ENCODE measurements around the gene SLC38A11.
"Not testable (repeated sequence)": the region's sequence is repeated elsewhere in the genome, so short reads cannot be mapped to it uniquely, and the experiment has no call there.

Gene SLC38A11, protein sequence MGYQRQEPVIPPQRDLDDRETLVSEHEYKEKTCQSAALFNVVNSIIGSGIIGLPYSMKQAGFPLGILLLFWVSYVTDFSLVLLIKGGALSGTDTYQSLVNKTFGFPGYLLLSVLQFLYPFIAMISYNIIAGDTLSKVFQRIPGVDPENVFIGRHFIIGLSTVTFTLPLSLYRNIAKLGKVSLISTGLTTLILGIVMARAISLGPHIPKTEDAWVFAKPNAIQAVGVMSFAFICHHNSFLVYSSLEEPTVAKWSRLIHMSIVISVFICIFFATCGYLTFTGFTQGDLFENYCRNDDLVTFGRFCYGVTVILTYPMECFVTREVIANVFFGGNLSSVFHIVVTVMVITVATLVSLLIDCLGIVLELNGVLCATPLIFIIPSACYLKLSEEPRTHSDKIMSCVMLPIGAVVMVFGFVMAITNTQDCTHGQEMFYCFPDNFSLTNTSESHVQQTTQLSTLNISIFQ

GRCh38 chr2:164954954-164955701, at the start of gene SLC38A11:
Gene SLC38A11 (minus strand): TSS chr2:164955525. CDS start chr2:164955247, 278 bp downstream.
- no peak for DNase-seq (ENCODE audit: low read depth in 2 of 2, low spot score in 1 of 2)

GRCh38 chr2:165003443-165004130, 48.3 kb upstream of the SLC38A11 start:
- no peak for DNase-seq (ENCODE audit: low read depth in 2 of 2, low spot score in 1 of 2)

DNA sequence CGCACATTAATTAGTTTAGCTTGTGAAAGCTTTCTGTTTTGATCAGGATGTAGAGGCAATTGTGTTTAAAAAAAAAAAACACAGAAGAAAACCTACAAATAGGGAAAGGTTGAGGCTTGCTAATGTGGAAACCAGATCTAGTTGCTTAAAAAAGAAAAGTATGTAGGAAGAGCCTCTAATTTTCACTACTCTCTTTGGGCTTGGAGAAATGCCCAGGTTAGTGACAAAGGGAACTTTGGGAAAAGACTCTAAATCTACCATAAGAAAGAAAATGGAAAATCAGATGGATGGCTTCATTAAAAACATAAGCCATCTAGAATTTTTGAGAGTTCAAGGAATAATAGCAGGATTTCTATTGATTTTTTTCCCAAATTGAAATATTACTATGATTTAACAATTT, 47.3 kb upstream of the SLC38A11 start:
- no peak for DNase-seq (ENCODE audit: low read depth in 2 of 2, low spot score in 1 of 2)

GRCh38 chr2:164994664-164995299, 39.5 kb upstream of the SLC38A11 start:
- DNase-seq (ENCODE audit: low read depth in 2 of 2, low spot score in 1 of 2) = not testable (repeated sequence)

- no peak for DNase-seq (ENCODE audit: low read depth in 2 of 2, low spot score in 1 of 2)
These were observed 38.1 kb upstream of the SLC38A11 start for GRCh38 chr2:164993287-164994016.

GRCh38 chr2:164992818-164993217, 37.5 kb upstream of the SLC38A11 start:
- DNase-seq (ENCODE audit: low read depth in 2 of 2, low spot score in 1 of 2) = no peak

DNA sequence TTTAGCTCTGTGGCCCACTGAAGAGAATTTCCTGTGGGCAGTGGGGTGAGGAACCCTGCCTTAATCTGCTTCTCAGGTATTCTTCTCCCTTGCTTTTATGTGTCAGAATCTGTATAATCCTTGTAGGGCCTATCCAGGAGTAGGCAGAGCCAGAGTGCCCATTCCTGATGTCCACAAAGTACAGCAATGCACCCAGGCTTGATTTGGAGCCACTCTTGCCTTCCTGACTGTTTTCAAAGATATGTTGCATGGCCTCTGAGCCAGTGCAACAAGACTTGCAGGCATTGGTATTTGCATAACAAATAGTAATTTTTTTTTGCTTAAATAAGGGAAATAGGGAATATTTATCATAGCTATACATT, 36.7 kb upstream of the SLC38A11 start:
- DNase-seq (ENCODE audit: low read depth in 2 of 2, low spot score in 1 of 2) = not testable (repeated sequence)

DNA sequence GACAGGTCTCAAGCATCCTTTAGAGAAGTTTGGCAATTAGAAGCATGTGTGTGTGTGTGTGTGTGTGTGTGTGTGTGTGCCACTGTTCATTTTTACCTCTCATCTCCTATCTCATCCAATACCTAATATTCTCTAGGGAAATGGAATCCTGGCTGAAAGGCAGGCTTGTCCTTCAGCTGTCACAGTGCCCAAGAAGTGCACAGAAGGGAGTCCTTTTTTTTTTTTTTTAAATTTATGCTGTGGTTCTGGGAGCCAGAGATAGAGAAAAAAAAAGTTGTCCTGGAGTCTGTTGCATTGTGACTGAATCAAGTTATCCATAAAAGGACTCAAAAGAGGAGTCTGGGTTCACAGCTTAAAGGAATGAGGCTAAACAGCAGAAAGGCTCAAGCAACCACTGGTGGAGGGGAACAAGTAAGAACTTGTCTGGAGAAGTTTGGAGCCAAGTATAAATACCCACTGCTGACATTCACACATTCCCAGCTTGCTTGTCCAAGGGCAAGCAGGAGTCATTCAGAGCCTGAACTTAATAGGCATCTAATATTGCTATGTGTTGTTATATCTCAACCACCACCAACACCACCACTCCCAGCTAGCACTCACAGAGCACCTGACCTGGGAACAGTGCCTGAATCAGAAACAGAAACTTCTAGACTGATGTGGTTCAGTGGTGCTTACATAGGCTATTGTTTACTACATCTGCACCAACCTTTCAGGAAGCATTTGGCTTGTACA, 36.2 kb upstream of the SLC38A11 start:
- DNase-seq (ENCODE audit: low read depth in 2 of 2, low spot score in 1 of 2) = not testable (repeated sequence)

- DNase-seq (ENCODE audit: low read depth in 2 of 2, low spot score in 1 of 2) = not testable (repeated sequence)
These were observed 35.6 kb upstream of the SLC38A11 start for GRCh38 chr2:164990953-164991352.

DNA sequence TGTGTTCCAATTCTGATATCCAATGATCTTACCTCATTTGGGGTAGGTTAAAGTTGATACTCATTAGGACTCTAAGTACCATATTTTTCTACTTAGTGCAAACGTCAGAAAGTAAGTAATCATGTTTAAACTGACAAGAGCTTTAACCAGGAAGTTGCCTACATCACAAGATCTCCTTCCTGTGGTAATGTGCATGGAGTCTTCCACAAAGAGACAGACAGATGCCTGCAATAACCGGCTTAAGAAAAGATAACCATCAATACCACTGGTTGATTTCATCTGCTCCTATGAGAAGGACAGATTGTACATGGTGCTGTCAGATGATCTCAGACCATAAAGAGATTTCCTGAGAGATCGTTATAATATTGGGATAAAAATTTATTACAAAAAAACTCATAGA, 33.5 kb upstream of the SLC38A11 start:
- not testable (repeated sequence) for DNase-seq (ENCODE audit: low read depth in 2 of 2, low spot score in 1 of 2)

GRCh38 chr2:164986027-164986426, 30.7 kb upstream of the SLC38A11 start:
- not testable (repeated sequence) for DNase-seq (ENCODE audit: low read depth in 2 of 2, low spot score in 1 of 2)

DNA sequence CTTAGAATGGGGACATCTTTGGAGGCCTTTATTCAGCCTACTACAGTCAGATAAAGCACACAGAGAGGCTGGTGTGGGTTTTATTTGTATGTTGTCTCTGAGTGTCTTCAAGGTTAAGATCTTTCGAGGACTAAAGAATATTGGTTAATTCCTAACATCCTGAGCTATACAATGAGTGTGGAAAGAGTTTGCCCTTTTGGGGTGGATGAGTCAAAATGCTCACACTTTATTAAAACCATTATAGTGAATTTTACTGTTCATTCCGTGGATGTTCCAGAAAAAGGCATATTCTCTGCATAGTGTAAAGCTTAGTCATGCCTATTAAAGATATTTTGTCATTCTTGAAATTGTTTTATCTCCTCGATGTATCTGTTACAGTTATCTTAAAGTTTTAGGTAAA, 29.1 kb upstream of the SLC38A11 start:
- DNase-seq (ENCODE audit: low read depth in 2 of 2, low spot score in 1 of 2) = no peak

GRCh38 chr2:164981217-164981990, 26.1 kb upstream of the SLC38A11 start:
- DNase-seq (ENCODE audit: low read depth in 2 of 2, low spot score in 1 of 2) = no peak

DNA sequence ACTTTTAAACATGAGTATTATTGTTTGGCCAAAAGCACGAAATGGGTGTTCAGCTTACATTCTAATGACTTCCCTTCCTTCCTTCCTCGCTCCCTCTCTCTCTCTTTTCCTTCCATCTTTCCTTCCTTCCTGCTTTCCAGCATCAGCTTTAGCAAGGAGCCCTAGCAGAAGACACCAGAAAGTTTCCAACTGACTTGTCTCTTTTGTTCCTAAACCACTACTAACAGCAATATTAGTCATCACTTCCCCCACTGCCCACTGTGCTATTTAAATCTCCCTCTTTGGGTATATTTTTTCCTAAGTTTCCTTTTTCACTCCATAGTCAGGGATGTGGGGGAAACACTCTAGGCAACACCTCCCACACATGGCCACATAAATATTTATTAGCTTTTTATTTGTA, 25.4 kb upstream of the SLC38A11 start:
- not testable (repeated sequence) for DNase-seq (ENCODE audit: low read depth in 2 of 2, low spot score in 1 of 2)

DNA sequence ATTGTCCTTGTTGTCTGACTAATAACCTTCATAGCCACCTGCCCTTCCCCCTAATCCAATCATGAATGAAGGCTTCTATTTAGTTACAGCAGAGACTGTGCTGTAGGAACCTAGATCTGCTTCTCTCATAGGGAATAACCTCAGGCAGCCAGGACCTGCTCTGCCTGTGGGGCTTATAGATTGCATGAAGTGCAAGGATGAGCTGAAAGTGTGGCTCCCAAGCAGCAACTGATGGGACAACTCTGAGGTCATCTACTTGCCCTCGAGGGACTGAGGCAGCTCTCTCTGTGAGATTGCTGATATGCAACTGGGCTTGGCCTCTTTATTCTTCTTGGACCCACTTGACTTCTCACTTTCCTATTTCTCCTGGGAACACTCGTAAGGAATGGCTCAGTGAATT, 23.8 kb upstream of the SLC38A11 start:
- DNase-seq (ENCODE audit: low read depth in 2 of 2, low spot score in 1 of 2) = no peak

- DNase-seq (ENCODE audit: low read depth in 2 of 2, low spot score in 1 of 2) = not testable (repeated sequence)
These were observed 21.6 kb upstream of the SLC38A11 start for GRCh38 chr2:164976875-164977470.

DNA sequence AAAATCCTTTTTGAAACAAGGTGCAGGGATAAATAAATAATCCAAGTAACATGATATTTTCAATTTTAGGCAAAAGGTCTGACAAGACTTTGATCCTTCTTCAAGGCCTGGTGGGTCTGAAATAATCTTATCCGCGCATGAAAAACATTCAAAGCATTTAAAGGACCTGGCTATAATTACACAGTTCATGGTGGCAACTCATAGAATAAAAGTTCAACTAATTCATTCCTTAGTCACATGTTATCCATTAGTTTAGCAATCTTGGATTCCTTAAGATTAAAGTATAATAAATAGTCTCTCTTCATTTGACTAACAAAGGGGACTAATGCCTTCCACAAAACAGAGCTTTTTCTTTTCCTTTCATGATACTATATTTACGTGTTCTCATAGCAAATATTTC, 21.0 kb upstream of the SLC38A11 start:
- no peak for DNase-seq (ENCODE audit: low read depth in 2 of 2, low spot score in 1 of 2)

- DNase-seq (ENCODE audit: low read depth in 2 of 2, low spot score in 1 of 2) = no peak
These were observed 20.6 kb upstream of the SLC38A11 start for GRCh38 chr2:164975891-164976290.

DNA sequence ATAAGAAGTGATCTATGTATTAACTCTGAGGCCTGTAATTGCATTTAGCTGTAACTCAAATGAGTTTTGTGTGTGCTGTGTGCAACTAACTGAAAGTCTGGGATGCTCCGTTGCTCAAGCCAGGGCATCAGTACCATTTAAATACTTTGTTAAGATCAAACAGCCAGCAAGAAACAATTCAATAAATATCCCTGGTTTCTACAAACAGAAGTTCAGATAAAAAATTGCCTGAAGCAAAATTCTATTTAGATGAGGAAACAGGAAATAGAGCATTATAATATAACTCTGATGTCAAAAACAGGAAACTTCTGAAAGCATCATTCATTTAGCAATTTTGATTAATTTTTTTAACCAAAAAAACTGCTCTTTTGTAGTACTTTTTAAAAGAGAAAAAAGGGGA, 18.9 kb upstream of the SLC38A11 start:
- DNase-seq (ENCODE audit: low read depth in 2 of 2, low spot score in 1 of 2) = no peak

All from stimulated activated CD8-positive, alpha-beta memory T cell treated with anti-CD3 and anti-CD28 coated beads, Interleukin-4, amount 100 ng/mL, for 1 hour (primary cell).